NCI-H128 (cell line): ENCODE data around the gene AP1B1.
A peak's percentile ranks its signal among the peaks of the same experiment; 100 is the strongest.
"Not testable (repeated sequence)": the region's sequence is repeated elsewhere in the genome, so short reads cannot be mapped to it uniquely, and the experiment has no call there.

Experiments
- DNase-seq: peaks from one replicate; lab custom pipeline; 2025; ENCODE audit not compliant: unreplicated experiment; lab: John Stamatoyannopoulos, UW

AP1B1 gene

DNA sequence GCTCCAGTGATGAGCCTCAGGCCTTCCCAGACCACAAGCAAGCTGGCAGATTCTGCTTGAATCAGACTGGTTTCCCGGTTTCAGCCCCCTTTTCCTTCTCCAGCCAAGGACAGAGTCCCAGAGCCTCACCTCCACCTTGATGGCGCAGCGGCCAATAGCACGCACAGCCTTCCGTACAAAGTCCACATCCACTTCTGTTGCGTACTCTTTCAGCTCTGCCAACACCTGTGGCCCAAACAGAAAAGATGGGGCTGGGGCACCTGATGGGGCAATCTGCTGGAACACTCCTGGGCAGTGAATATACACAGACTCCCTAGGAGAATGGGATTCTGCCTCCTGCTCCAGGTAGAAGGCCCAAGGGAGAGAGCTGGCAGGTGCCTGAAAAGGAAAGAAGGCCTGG, 37.3 kb downstream of the AP1B1 start:
- no peak for DNase-seq

DNA sequence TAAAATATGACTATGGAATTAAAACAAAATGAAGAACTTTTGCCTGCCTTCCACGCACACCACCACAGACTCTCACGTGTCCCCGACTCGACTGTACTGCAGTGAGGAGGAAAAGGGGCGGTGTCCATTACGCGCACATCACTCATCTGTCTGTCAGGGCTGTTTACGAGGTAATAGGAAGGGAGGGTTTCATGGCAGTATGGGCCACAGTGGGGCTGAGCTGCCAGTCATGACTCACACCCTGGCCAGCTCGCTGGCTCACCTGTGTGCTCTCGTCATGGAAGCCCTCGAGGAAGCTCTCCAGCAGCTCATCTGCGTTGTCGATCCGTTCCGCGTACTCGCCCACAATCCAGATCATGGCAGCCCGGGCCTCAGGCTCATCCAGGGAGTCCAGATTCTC, 39.4 kb downstream of the AP1B1 start:
- DNase-seq = no peak

DNA sequence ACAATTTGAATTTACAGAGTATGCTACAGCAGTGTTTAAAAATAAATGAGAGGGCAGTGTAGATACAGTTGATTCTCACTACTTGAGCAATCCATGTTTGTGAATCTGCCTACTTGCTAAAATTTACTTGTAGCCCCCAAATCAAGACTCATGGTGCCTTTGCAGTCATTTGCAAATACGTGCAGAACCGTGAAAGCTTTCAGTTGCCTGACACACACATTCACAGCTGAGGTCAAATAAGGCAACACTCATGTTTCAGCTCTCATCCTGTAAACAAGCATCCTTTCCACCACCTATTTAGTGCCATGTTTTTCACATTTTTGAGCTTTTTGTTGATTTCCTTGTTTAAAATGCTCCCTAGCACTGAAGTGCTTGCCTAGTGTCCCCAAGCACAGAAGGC, 40.3 kb downstream of the AP1B1 start:
- DNase-seq = no peak

DNA sequence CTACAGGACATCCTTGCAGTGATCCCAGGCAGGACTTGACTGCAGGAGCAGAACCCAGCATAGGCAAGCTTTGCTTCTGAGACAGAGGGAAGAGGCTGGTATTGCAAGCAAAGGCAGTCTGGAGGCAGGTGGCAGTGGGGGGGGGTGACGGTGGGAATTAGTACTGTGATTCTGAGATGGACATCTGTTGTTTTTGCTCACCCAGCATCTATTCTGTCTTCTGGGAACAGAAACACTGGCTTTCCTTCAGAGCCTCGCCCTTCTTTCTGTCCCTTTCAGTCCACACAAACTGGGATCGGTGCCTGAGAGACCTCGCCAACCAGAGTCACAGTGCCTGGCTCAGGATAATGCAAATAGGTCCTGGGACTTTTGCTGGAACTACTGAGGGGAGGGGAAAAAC, 41.7 kb downstream of the AP1B1 start:
- no peak for DNase-seq

DNA sequence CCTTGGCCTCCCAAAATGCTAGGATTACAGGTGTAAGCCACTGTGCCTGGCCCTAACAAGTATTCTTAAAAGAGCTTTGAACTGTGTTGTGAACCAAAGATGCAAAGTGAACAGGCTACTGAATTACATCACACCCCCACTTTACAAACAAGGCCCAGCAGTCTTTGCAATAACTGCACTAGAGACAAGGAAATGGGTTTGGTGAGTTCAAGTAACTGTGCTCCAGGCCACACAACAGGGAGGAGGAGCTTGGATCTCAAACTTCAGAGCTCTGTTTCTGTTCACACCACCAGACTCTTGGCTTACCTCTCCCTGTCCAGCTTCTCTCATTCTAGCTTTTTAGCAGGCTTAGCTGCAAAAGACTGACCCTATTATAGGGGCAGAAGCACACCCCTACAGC, 42.4 kb downstream of the AP1B1 start:
- DNase-seq = no peak

DNA sequence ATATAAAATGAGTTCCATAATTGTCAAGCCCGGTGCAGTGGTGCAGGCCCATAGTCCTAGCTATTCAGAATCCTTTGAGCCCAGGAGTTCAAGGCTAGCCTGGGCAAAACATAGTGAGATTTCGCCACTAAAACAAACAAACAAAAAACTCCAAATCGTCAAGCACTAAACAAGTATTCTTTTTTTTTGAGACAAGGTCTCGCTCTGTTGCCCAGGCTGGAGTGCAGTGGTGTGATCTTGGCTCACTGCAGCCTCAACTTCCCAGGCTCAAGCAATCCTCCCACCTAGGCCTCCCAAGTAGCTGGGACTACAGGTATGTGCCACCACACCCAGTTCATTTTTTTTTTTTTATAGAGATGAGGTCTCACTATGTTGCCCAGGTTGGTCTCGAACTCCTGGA, 43.5 kb downstream of the AP1B1 start:
- DNase-seq = not testable (repeated sequence)

DNA sequence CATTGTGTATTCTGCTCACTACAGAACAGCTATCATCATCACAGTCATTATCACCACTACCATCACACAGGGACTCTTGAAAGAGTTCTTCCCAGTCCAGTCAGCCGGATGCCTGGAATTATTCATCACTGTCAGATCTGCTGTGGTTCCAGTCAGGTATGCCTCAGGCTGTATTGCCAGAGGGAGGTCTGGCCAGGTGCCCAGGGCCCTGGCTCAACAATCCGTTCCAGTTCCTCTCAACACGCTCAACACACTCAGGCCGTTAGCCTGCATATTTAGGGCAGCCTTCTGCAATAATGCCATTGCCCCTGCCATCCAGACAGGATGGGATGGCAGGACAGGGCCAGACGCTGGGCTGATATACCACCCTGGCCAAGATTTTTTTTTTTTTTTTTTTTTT, 44.2 kb downstream of the AP1B1 start:
- peak; percentile 14 for DNase-seq

DNA sequence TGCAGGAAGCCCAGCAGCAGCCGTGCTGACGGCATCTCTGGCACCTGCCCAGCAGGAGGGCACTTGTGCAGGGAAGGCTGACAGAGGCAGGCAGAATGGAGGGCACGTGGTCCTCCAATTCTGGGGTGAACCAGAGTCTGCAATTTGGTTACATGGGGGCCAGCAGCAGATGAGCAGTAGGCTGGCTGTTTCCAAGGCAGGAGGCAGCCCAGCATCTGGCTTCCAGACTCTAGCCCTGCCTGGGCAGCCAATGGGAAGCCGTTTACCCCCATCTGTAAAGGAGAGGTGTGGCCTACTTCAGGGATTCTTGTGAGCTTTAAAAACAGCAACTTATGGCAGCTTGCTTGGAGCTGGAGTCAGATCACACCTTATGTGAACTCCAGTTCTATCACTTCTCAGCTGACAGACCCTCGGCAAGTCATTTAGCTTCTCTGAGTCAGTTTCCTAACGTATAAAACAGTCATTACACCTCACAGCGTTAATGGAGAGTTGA, 45.0 kb downstream of the AP1B1 start:
- no peak for DNase-seq

DNA sequence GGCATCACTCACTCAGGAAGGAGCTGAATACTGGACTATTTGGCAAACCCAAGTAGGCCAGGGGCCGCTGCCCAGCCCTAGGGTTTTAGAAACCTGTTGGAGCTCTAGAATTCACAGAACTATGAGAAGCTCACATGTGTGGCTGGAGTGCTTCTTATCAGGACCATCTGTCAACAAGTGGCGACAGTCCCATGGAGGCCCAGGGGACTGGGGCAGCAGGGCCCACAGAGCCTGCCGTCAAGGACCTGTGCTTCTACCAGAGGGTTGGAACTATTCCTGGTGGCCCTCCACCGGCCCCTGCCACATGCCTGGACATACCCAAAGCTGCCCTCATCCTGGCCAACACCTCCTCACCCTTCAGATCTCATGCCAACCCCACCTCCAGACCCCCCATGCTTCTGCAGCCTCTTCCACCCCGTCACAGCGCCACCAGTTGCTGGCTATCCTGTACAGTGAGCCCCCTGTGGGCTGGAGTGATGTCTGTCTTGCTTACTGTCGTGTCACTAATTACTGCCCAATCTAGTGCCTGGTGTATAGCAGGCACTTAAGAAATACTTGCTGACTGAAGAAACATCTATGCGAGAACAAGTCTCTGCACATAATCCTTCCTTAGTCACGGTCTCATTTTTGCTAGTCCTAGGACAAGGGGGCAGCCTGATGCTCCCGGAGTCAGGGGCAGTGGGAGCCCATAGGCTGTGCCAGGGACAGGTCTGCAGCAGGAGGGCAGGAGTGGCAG, 45.6 kb downstream of the AP1B1 start:
- DNase-seq = no peak

DNA sequence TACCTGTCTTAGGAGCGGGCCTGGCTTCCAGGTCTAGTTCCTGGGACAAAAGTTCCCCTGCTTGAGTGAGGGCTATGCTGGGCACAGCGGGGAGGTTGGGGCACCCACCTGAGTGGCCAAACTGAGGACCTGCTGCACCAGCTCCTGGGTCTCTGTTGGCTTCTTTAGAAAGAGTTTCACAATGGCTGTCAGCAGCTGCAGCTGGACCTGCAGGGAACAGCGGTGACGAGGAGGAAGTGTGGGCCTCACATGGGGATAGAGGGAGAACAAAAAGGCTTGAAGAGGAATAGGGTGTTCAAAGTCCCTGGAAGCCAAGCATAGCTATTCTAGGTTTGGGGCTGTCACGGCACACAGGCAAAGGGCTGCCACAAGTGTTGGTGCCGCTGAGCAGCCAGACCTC, 46.2 kb downstream of the AP1B1 start:
- DNase-seq = no peak

DNA sequence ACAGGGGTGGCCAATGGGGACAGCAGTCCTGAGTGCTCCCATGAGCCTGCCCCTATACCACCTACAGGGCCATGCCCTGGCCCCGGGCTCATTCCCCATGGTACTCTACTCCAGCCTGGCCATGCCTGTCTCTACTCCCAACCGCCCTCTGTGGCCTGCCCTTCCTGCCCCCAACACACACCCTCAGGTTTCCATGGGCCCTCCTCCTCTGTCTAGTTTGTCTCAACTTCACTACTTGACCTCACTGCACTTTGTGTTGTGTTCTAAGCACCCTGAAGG, 46.6 kb downstream of the AP1B1 start:
- no peak for DNase-seq

DNA sequence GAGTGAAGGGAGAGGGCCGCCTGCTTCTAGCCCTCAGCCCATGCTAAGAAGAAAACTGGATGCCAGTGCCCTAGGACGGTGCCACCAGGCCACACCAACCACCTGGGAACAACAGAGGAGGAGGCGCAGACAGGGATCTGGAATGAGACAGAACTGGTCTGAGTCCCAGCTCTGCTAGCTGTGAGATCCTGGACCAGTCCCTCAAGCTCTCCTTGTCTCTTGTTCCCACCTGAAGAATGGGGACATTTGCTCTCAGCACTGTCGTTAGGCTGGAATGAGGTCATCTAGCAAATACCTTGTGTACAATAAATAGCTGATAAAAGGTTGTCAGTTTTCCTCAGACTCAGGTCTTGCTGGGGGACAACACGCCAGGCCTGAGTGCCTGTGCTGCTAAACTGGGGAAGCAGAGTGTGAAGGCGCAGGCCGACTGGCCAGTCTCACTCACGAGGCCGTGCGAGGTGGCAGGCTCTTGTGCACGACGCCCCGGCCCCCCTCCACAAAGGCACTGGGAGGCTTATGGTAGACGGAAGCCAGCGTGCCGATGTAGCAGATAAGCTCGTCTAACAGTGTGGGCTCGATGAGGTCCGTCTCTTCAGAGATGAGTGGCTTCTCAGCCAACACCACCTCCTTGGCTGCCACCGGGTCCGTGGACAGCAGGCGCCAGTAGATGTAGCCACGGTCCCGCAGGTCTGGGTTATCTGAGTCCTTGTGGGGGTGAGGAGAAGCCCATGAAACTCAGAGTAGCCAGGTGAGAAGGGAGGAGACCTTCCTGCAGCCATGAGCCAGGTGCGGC, 47.1 kb downstream of the AP1B1 start:
- no peak for DNase-seq

DNA sequence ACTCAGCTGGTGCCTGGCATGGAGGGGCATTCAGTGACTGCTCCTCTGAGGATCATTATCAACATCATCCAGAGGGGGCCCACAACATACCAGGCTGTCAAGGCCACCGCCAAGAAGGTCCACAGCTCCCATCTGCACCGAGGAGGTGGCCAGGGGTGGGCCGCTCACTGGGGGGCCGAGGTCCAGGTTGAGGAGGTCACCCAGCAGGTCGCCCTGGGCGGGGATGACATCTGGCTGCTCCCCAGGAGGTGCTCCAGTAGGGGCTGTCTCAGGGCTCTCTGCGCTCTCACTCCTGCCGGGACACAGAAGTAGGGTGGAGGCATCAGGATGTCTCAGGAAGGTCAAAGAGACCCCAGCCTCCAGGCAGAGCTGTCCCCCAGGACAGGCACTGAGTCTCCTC, 47.8 kb downstream of the AP1B1 start:
- no peak for DNase-seq

DNA sequence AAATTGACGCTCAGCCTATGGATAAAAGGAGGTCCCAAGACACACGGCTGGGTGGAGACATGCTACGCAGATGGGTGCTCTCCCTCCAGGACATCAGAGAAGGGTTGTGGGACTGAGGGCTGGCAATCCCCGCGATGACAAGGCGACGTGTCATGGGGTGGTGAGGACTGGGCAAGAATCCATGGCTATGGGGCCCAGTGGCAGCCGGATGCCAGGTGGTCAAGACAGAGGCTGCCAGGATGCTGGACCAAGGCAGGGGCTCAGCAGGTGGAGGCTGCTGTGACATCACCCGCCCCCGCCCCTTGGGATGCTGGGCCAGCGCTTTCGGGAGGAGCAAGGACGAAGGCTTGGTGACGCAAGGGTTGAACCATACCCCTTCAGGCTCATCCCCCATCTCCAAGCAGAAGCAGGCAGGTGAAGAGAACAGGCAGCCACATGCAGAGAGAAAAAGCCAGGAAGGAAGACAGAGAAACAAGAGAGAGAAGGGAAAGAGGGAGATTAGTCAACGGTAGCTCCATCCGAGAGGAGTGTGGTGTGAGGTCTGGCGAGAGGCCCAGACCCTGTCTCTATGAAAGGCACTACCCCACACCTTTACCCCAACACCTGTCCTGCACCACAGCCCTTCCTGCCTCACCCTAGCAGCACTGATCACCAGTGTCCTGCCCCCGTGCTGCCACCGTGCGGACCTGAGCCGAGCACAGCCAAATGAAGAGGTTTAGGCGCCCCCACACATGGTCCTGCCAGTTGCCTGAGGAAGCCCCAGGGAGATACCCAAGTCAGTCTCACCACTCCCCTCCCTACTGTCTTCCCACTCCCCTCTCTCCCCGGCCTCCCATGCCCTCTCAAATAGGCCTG, 48.8 kb downstream of the AP1B1 start:
- no peak for DNase-seq

DNA sequence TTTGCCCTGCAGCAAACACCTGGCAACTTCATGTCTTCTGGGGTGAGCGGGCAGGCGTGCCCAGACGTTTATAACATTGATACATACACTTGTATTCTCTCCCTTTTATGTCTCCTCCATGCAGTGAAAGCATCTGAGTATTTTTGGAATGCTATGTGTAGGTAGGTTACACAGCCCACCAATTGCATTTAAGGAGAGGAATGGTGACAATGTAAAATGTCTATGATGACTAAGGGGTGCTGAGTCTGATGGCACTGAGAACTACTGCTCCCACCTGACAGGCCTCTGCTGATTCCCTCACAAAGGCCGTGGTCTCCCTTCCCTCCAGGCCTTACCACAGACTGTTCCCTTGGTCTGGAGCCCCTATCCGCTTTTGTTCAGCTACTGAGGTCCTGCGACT, 50.0 kb downstream of the AP1B1 start:
- DNase-seq = no peak

DNA sequence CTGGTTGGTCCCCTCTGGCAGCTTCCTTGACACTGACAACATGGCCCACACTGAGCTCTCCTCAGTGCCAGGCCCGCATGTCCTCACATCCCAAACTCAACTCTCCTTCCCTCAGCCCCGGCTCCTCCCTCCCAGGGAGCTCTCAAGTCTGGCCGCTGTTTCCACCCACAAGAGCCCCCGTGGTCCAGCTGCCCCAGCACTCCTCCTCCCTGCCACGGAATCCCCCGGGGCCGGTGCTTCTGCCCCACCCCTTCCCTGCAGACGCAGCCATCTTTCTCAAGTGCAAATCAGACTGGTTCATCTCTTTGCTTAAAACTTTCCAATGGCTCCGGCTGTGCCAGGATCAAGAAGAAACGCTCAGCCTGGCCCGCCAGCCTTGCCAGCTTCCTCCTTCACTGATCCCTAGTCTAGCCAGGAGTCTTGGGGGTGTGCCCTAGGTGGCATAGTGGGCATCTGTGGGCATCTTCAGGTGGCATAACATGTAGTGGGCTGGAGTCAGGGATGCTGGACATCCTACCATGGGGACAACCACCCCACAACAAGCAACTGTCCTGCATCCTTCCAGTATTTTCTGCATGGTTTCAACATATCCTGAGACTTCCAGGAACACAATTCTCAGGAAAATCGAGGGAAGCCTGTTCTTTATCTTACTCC, 50.6 kb downstream of the AP1B1 start:
- no peak for DNase-seq

DNA sequence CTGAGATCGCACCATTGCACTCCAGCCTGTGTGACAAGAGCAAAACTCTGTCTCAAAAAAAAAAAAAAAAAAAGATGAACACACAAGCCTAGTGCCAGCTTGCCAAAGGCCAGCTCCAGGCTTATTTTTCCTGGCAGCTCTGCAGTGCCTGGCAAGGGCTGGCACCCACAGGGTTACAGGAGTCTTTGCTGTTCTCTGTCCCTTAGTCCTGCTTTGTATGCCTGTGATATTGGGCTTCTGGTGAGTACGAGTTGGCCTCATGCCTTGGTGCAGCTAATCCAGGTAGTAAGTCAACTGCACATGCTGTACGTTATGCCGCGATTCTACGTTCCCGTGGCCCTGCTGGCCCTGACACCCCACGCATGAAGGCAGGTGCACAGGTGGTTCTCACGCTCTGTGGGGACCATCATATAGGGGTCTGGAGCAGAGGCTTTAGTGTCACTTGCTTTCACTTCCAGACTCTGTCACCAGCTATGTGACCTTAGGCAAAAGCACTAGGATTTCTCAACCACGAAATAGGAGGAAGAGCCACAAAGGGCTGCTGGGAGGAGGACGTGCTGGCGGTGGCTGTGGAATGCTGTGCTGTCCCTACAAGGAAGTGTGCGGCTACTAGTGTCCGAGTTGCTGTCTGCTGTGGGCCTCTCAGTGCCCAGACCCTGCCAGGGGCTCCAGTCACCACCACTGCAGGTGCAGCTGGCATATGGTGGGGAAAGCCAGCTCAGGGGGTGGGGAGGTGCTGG, 51.4 kb downstream of the AP1B1 start:
- no peak for DNase-seq

DNA sequence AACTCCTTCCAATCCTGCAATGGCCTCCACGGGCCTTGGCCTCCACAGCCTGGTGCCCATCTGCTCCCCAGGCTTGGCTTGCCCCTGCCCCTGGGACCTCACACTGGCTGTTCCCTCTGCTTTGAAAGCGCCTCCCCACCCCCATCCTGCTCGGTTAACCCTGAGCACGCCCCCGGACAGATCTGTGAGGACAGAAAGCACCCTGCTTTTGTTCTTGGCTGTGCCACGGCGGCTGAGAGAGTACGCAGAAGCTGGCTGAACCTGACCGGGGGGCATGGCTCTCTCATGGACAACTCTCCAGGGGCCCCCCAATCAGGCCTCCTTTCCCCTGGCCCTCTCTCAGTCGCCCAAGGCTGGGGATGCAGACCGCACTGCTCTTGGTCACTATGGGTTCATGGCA, 52.7 kb downstream of the AP1B1 start:
- DNase-seq = no peak

DNA sequence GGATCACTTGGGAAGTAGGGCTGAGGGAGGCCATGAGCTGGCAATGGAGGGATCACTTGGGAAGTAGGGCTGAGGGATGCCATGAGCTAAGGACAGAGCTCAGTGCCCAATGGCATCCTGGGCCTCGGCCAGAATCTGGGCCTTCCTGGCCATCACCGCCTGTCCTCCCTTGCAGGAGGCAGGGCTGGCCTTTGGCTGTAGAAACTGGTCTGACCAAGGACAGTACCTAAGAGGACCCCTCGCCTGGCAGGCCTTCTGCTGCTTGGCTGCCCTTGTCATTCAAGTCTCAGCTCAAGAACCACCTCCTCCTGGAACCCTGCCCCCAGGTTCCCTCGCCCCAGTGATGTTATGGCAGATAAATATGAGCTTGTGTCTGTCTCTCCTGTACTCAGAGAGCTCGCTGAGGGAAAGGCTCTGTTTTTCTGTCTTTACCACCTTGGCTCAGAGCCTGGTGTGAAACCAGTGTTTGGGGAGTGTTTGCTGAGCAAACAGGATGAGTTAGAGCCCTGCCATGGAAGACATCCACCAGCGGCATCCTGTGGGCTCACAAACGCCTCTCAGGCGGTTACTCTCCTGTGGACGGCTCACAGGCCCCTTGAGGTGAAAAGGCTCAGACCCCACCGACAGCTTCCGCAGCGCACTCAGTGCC, 53.5 kb downstream of the AP1B1 start:
- no peak for DNase-seq

DNA sequence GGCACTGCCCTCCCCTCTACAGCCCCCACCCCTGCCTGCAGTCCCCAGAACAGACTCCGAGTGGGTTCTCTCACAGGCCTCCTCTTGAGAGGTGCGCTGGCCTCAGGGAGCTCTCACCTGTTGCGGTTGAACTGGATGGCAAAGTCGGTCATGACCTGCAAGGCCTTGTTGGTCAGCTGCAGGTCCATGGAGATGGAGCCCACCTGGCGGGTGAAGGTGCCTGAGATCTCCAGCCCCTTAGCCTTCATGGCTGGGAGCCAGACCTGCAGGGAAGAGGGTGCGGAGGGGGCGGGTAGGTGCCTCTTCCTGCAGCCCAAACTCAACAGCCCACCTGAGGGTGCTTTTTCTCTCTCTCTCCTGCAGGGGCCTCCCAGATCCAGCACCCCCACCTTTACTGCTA, 54.2 kb downstream of the AP1B1 start:
- DNase-seq = no peak
